Central memory CD8-positive, alpha-beta T cell (primary cell): Measurements from ENCODE around the gene FAP.

Experiments
- ATAC-seq: fragments of 150-1000 bp; cut with Tn5 transposase; replicated peaks from 2 replicates; pipeline ENCODE4 v1.10.0; 2022; ENCODE audit warnings: mild to moderate bottlenecking, moderate FRiP score, moderate number of reproducible peaks; ENCODE audit not compliant: poor library complexity, severe bottlenecking; ENCODE audit errors: extremely low read depth
- DNase-seq, 2 donors: peaks; one replicate each; pipeline ENCODE4 v3.0.0; 2021; ENCODE audit warnings: low spot score in 2 of 2
- H3K27ac Mint-ChIP-seq: one replicate; pipeline ENCODE4 v1.8.0; 2022; ENCODE audit warnings: low read depth, mild to moderate bottlenecking, moderate library complexity, mixed read lengths
- H3K27me3 Mint-ChIP-seq: one replicate; pipeline ENCODE4 v1.8.0; 2022; ENCODE audit warnings: mixed read lengths
- H3K36me3 Mint-ChIP-seq: one replicate; pipeline ENCODE4 v1.8.0; 2022; ENCODE audit warnings: mild to moderate bottlenecking, moderate library complexity, mixed read lengths; ENCODE audit not compliant: insufficient read depth
- H3K4me1 Mint-ChIP-seq: one replicate; pipeline ENCODE4 v1.8.0; 2022; ENCODE audit warnings: mixed read lengths
- H3K4me3 Mint-ChIP-seq: one replicate; pipeline ENCODE4 v1.8.0; 2022; ENCODE audit warnings: mild to moderate bottlenecking, moderate library complexity, mixed read lengths
- H3K9me3 Mint-ChIP-seq: one replicate; pipeline ENCODE4 v1.8.0; 2022; ENCODE audit warnings: mixed read lengths

Gene FAP

DNA sequence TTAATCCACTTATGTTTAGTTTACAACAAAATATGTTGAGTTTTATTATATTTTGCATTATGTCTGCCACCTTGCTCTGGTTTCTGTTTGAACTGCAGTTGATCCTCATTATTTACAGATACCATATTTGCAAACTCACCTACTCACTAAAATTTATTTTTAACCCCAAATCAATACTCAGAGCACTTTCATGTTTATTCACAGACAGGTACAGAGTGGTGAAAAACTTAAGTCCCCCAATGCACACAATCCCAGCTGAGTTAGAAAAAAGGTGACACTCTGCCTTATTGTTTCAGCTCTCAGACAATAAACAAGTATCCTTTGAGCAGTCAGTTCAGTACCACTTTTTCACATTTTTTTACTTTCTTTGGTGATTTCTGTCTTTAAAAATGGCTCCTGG, 104.9 kb downstream of the FAP start:
- Mint-ChIP-seq H3K9me3 (no peaks in the 10 kb centered on the region), H3K36me3 (no peaks in the 10 kb centered on the region), H3K27me3 (peaks cover 38% of the 10 kb centered on the region), H3K4me3 (no peak overlapping the region), H3K4me1 (no peaks in the 10 kb centered on the region), H3K27ac (no peak overlapping the region)
- ATAC-seq: no peak
- no peak for DNase-seq

DNA sequence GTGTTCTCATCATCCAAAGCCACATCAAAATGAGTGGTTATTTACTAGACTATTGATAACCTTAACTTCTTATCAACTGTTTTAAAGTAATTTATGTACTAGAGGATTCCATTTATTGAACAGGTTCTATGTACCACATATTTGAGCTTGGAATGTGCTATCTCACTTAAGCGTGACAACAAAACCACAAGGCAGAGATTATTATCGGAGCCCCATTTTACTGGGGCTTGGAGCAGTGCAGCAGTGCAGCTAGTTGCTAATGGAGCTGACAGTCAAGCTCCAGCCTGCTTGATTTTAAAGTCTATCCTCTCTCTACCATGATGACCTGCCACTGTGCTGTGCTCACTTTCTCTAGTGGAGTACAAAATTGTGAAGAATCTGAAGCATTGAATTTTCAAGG, 115.8 kb downstream of the FAP start:
- ATAC-seq: no peak
- H3K4me1 Mint-ChIP-seq: peaks cover 8% of the 10 kb centered on the region
- H3K27me3 Mint-ChIP-seq: no peaks in the 10 kb centered on the region
- no peak overlapping the region for H3K27ac Mint-ChIP-seq
- H3K9me3 Mint-ChIP-seq: no peaks in the 10 kb centered on the region
- DNase-seq: no peak
- H3K4me3 Mint-ChIP-seq: no peak overlapping the region
- H3K36me3 Mint-ChIP-seq: no peaks in the 10 kb centered on the region

DNA sequence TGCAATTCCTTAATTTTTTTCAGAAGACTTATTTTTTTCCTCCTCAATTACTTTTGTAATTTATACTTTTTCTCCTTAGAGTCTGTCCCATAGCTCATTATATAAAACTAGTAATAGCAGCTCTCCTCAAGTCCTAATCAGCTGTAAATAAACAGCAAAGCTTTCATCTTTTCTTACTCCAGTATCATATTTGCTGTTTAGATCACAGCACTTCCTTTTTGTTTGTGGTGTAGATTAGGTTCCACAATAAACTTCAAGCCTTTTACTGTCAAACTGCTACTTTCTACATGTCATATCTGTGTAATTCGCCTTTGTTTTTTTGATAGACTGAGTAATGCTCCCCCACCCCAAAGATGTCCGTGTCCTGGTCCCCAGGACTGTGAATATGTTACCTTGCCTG, 116.7 kb downstream of the FAP start:
- no peak for DNase-seq
- Mint-ChIP-seq H3K36me3 (no peaks in the 10 kb centered on the region), H3K9me3 (no peaks in the 10 kb centered on the region), H3K27ac (no peak overlapping the region), H3K4me3 (no peak overlapping the region), H3K27me3 (no peaks in the 10 kb centered on the region), H3K4me1 (peaks cover 8% of the 10 kb centered on the region)
- ATAC-seq: no peak

GRCh38 chr2:162126111-162126519, 117.1 kb downstream of the FAP start:
- H3K4me3 Mint-ChIP-seq: no peak overlapping the region
- ATAC-seq (no peak), DNase-seq (no peak)
- H3K27me3 Mint-ChIP-seq: no peaks in the 10 kb centered on the region
- no peaks in the 10 kb centered on the region for H3K36me3 Mint-ChIP-seq
- H3K27ac Mint-ChIP-seq: no peak overlapping the region
- peaks cover 8% of the 10 kb centered on the region for H3K4me1 Mint-ChIP-seq
- no peaks in the 10 kb centered on the region for H3K9me3 Mint-ChIP-seq

GRCh38 chr2:162125138-162125537, 118.1 kb downstream of the FAP start:
- no peaks in the 10 kb centered on the region for H3K9me3 Mint-ChIP-seq
- ATAC-seq: no peak
- no peaks in the 10 kb centered on the region for H3K36me3 Mint-ChIP-seq
- H3K4me3 Mint-ChIP-seq: no peak overlapping the region
- no peaks in the 10 kb centered on the region for H3K27me3 Mint-ChIP-seq
- H3K4me1 Mint-ChIP-seq: peaks cover 8% of the 10 kb centered on the region
- DNase-seq: no peak
- H3K27ac Mint-ChIP-seq: no peak overlapping the region

GRCh38 chr2:162123806-162124758, 119.2 kb downstream of the FAP start:
- Mint-ChIP-seq H3K27me3 (no peaks in the 10 kb centered on the region), H3K4me3 (no peak overlapping the region)
- ATAC-seq: peak; percentile 60

More at GRCh38 chr2:162123806-162124758, 119.2 kb downstream of the FAP start:
- DNase-seq: no peak
- Mint-ChIP-seq H3K36me3 (no peaks in the 10 kb centered on the region), H3K27ac (no peak overlapping the region), H3K4me1 (peaks cover 8% of the 10 kb centered on the region), H3K9me3 (no peaks in the 10 kb centered on the region)
